Stromal cell of bone marrow (primary cell): ENCODE data around the gene SCFD1.
"Not testable (repeated sequence)": the region's sequence is repeated elsewhere in the genome, so short reads cannot be mapped to it uniquely, and the experiment has no call there.

ENCODE experiments used
- DNase-seq: peaks from one replicate; pipeline ENCODE4 v3.0.0-alpha.2; 2012; ENCODE audit warnings: low read depth

Gene SCFD1

DNA sequence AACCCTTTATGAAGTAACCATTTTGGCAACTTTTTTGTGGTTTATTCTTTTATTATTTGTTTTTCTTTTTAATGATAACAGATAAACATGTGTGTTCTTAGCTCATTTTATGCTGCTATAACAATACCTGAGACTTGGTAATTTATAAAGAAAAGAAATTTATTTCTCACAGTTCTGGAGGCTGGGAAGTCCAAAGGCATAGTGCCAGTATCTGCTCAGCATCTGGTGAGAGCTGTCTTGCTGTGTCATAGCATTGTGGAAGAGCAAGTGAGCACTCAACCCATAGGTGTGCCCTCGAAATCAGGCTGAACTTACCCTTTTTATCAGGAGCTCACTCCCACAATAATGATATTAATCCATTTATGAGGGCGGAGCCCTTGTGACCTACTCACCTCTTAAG, 8.0 kb upstream of the SCFD1 start:
- no peak for DNase-seq

DNA sequence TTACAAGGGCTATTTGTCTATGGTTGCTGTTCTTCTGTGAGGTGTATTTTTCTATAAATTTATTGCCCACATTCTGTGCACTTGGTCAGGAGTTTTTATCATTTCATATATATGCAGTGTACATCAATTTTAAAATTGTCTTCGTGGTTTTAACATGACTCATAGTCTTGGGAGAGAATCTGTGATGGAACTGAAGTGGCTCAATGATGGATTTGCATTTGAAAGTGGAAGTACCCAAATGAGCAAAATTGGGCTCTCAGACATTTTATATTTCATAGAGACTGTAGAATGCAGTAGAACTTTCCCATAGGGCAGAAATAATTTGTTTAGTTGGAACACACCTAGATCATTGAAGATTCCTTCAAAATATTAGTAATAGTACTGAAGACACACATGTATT, 1.9 kb upstream of the SCFD1 start:
- no peak for DNase-seq

- no peak for DNase-seq
Observed at GRCh38 chr14:30621354-30621939, 672 bp upstream of the SCFD1 start.

DNA sequence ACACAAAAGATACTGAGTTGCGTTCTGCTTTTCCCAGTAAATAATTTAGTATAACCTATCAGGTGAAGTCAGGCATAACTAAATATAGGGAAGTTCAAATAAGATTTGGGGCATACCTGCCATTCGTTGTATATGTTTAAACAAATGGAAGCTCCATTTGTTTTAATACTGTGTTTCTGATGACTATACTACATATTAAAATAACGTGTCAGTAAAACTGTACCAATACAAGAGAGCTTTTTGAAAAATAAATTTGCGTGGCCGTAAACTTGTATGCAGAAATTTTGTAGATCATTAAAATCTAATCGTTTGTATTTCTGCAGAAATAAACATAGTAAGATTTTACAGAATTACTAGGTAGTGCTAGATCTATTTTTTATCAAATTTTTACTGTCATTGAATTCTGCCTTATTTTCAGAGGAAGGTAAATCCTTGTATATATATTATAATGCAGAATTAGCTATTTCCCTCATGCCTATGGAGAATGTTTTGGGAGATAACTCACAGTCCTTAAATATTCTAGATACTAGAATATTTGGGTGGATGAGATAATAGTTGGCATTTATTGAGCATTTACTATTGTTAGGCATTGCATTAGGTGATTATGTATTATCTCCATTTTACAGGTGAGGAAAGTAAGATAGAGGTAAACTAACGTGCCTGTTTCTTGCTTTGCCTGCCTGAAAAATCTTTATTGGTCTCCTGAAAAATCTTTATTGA, 1.5 kb downstream of the SCFD1 start:
- DNase-seq, result no peak

- DNase-seq, result no peak
Observed at GRCh38 chr14:30624132-30624423, 2.0 kb downstream of the SCFD1 start.

GRCh38 chr14:30625533-30625932, 3.4 kb downstream of the SCFD1 start:
- DNase-seq, result no peak

DNA sequence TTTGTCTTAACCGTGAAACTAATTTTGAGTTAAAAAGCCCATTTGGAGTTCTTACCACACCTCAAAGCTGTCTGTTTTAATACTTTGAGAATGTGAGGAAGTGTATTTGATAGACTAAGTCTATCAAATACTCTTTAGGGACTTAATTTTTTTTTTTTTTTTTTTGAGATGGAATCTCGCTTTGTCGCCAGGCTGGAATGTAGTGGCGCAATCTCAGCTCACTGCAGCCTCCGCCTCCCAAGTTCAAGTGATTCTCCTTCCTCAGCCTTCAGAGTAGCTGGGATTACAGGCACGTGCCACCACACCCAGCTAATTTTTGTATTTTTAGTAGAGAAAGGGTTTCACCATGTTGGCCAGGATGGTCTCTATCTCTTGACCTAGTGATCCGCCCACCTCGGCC, 7.3 kb downstream of the SCFD1 start:
- DNase-seq, result not testable (repeated sequence)

GRCh38 chr14:30630248-30630647, 8.1 kb downstream of the SCFD1 start:
- no peak for DNase-seq

- DNase-seq, result no peak
Observed at GRCh38 chr14:30632730-30633129, 10.6 kb downstream of the SCFD1 start.

DNA sequence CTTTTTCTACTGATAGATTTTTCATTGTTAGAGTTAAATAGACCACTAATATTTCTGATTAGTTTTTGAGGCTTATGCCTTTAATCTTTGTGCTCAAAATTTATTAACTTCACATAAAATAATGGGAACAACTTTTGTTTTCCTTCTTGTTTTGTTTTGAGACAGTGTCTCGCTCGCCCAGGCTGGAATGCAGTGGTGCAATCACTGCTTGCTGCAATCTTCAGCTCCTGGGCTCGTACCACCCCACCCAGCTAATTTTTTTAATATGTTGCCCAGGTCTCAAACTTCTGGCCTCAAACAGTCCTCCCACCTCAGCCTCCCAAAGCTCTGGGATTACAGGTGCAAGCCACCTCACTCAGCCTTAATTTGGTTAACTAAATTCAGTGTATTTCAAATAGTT, 16.8 kb downstream of the SCFD1 start:
- no peak for DNase-seq

DNA sequence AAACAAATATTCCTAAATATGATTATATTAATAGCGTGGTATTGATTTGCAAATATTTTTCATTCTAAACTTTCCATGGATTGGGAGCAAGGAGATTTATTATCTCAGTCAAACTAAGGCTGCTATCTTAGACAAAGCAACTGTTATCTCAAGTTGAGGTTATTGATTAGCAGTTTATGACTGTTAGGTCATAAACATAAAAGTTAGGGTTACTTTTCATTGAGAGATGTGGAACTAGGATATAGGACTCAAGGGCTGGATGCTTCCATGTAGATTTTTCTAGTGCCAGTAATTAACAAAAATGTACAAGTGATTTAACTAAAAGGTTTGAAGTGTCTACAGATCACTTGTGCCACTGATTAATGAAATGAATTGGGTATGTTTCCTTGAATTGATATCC, 19.1 kb downstream of the SCFD1 start:
- DNase-seq, result no peak

GRCh38 chr14:30644462-30644861, 22.3 kb downstream of the SCFD1 start:
- DNase-seq, result not testable (repeated sequence)

DNA sequence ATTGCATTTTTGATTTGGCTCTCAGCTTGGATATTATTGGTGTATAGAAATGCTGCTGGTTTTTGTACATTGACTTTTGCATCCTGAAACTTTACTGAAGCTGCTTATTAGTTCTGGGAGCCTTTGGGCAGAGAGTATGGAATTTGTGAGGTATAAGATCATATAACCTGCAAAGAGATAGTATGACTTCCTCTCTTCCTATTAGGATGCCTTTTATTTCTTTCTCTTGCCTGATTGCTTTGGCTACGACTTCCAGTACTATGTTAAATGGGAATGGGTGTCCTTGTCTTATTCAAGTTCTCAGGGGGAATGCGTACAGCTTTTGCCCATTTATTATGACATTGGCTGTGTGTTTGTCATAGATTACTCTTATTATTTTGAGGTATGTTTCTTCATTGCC, 23.5 kb downstream of the SCFD1 start:
- no peak for DNase-seq

DNA sequence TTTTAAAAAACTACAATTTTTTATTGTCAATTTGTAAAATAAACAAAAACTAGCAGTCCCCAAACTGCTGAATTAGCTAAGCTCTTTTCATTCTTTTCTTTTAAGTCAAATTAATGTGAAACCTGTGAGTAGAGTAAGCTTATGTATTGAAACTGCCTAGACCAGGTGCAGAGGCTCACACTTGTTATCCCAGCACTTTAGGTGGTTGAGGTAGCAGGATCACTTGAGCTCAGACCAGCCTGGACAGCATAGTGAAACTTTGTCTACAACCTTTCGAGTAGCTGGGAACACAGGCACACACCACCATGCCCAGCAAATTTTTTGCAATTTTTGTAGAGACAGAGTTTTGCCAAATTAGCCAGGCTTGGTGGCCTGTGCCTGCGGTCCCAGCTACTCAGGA, 26.4 kb downstream of the SCFD1 start:
- no peak for DNase-seq

- no peak for DNase-seq
Observed at GRCh38 chr14:30651937-30652336, 29.8 kb downstream of the SCFD1 start.

DNA sequence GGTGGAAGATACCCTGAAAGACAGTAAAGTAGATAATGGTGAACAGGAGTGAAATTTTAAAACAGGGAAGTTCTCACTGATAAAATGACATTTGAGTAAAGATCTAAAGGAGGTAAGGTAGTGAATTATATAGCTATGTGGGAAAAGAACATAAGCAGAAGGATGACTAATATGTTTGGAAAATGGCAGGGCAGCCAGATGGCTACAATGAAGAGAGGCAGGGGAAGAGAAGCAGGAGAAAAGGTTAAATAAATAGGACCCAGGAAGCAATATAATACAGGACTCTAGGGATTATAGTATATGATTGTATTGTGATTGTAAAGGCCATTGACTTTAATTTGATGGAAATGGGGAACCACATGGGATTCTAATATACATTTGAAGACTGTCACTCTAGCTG, 33.0 kb downstream of the SCFD1 start:
- DNase-seq, result no peak

GRCh38 chr14:30655658-30656057, 33.5 kb downstream of the SCFD1 start:
- no peak for DNase-seq

DNA sequence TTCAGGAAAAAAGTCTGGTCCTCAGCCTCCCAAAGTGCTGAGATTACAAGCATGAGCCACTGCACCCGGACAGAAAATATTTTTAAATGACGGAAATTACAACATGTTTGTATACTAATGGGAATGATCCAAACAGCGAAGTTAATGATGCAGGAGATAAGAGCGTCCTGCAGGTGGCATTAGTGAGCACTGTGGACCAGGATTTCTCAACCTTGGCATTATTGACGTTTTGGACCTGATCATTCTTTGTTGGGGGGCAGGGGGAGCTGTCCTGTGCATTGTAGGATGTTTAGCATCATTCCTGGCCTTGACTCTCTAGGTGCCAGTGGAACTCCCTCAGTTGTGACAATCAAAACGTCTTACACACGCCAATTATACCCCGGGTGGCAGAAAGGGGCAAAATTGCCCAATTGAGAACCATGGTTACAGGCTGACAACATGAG, 34.1 kb downstream of the SCFD1 start:
- DNase-seq, result peak; percentile 9

DNA sequence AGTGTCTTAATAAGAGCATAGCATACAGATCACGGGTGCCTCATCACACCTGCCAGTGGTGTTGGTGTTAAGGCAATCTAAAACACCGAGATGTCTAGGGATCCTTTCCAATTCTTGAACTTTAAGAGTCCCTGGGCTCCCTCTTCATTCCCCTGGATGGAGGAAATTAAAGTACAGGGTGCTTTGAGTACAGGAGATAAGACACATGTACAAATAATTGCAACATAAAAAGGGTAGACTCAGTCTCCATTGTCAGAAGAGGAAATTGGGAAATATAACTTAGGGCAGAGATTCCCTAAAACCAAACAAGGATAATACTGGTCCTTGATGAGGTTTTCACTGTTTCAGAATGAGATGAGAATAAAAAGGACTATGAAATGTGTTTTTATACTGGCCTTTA, 34.9 kb downstream of the SCFD1 start:
- DNase-seq, result no peak

GRCh38 chr14:30657606-30658163, 35.6 kb downstream of the SCFD1 start:
- no peak for DNase-seq

DNA sequence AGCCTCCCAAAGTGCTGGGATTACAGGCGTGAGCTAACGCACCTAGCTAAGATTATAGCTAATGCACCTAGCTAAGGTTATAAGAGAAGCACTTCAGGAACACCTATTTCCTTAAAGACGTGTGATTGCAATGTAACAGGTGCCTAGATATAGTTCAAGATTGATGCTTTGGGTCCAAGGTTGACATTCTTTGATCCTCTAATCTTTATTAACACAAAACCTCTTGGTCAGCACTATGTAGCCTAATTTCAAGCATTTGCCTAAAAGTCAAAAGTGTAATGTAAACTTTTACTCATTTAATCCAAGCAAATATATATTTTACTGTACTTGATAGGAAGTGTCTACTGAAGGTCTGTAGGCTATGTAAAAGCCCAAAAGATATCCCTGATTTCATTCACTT, 36.5 kb downstream of the SCFD1 start:
- DNase-seq, result no peak

DNA sequence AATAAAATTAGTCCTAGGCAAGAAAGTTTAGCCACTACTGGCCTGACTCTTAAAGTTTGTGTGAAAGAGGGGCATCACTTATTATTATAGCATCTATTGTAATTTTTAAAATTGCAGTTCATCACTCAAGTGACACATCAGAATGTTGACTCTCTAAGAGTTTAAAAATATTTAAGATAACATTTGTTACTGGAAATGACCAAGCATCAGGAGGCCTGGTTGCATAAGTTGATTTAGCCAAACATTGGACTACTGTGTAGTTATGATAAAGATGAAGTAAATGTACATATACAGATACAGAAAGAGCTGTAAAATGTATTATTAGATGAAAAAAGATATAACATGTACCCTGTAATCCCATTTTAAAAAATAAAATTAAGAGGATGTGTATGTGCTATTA, 47.5 kb downstream of the SCFD1 start:
- DNase-seq, result no peak

DNA sequence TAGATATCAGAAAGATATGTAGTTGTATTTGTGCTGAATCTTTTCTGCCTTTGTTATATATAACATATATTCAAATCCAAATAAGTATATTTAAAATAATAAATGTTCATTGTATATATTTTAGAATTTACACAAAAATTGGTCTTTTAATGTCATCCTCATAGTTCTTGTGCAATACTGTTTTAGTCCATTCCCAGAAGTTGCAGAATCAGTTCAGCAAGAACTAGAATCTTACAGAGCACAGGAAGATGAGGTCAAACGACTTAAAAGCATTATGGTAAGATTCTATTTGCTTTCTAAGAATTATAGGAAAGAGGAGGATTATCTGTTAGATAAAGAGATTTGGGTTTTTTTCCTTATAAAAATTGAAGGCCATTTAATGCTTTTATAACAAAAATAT, 51.0 kb downstream of the SCFD1 start:
- DNase-seq, result no peak

- no peak for DNase-seq
Observed at GRCh38 chr14:30678926-30679431, 56.9 kb downstream of the SCFD1 start.
